Testis (tissue), 3 donors: ENCODE results near the gene ZNF804B. TPM values are rescaled to one million over a fixed set of nuclear protein-coding genes. Genes with fewer than 3 reads are reported as not detected.

ENCODE experiments used
- DNase-seq: peaks from one replicate; pipeline ENCODE4 v3.0.0-alpha.2; 2019
- H3K27ac ChIP-seq, 2 donors: fragments of 200-600 bp; sonication (generic); one replicate each; pipeline ENCODE4 v1.5.1; 2019
- H3K27me3 ChIP-seq: fragments of 200-600 bp; sonication (generic); one replicate; pipeline ENCODE4 v1.5.1; 2019
- H3K36me3 ChIP-seq: fragments of 200-600 bp; sonication (generic); one replicate; pipeline ENCODE4 v1.5.1; 2017; ENCODE audit warnings: low read depth; ENCODE audit errors: missing control alignments
- H3K4me1 ChIP-seq: fragments of 200-600 bp; sonication (generic); one replicate; pipeline ENCODE4 v1.5.1; 2019
- H3K4me3 ChIP-seq, 2 donors: fragments of 200-600 bp; sonication (generic); one replicate each; pipeline ENCODE4 v1.5.1; 2017 to 2019
- H3K9me3 ChIP-seq: fragments of 200-600 bp; sonication (generic); one replicate; pipeline ENCODE4 v1.5.1; 2017
- POLR2A ChIP-seq: fragments of 450-650 bp; IDR thresholded peaks from one replicate; pipeline ENCODE4 v1.6.1; 2017; ENCODE audit warnings: antibody characterized with exemption, mild to moderate bottlenecking, moderate library complexity
- WGBS, 2 donors: methylation state at CpG; one replicate each; pipeline ENCODE4 v1.1.5; 2018; 5-methylcytosine and 5-hydroxymethylcytosine counted together
- intact Hi-C: fragments of 100-400 bp; cut with DNase I; formaldehyde crosslinking; loops from one replicate; pipeline ENCODE4 v1.15.1; 2023; ENCODE audit warnings: low total_unique reads
- polyA plus RNA-seq: library from polyadenylated mRNA; stranded (reverse); fragments of 350-450 nt; fragmentation: Illumina TruSeq; extraction: RNeasy Lipid Tissue Mini Kit (QIAGEN cat#74804); gene quantifications from one replicate; pipeline ENCODE4 v1.2.3, GENCODE V29; 2014; ENCODE audit warnings: low read depth, low replicate concordance; ENCODE audit not compliant: insufficient read depth
- total RNA-seq, 2 donors: library from RNA; depleted of rRNA; stranded (reverse); fragments of >200 nt; gene quantifications; one replicate each; pipeline ENCODE4 v1.2.3, GENCODE V29; 2016
- TF ChIP-seq, protein P1 (sequence below), 3 experiments: fragments of 450-650 bp in 2 of 3; fragments of 200-600 bp in 1 of 3; sonication (generic) in 1 of 3; IDR thresholded peaks; one replicate each; pipeline ENCODE4 v1.5.1; 2016 to 2019; ENCODE audit warnings: antibody characterized with exemption in 3 of 3, mild to moderate bottlenecking in 2 of 3, moderate library complexity in 1 of 3

Gene ZNF804B
- total and polyA plus RNA-seq, 3 donors from 2014 or later, result 0.39 to 0.43 TPM; not detected in 1

- intact Hi-C loops, result no loop called here
- TF ChIP-seq POLR2A, result no peak
- TF ChIP-seq, protein P1, sequence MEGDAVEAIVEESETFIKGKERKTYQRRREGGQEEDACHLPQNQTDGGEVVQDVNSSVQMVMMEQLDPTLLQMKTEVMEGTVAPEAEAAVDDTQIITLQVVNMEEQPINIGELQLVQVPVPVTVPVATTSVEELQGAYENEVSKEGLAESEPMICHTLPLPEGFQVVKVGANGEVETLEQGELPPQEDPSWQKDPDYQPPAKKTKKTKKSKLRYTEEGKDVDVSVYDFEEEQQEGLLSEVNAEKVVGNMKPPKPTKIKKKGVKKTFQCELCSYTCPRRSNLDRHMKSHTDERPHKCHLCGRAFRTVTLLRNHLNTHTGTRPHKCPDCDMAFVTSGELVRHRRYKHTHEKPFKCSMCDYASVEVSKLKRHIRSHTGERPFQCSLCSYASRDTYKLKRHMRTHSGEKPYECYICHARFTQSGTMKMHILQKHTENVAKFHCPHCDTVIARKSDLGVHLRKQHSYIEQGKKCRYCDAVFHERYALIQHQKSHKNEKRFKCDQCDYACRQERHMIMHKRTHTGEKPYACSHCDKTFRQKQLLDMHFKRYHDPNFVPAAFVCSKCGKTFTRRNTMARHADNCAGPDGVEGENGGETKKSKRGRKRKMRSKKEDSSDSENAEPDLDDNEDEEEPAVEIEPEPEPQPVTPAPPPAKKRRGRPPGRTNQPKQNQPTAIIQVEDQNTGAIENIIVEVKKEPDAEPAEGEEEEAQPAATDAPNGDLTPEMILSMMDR (IDR thresholded peaks at IDR 0.05), result no peak
- no peaks in the 10 kb centered on the region for H3K27me3 ChIP-seq
- H3K36me3 ChIP-seq, result no peaks in the 10 kb centered on the region
- no peak for DNase-seq
- 41 to 43% methylated on average over 4 of the region's 4 CpGs for WGBS, 2 donors
- no peak overlapping the region for H3K4me3 ChIP-seq
- no peaks in the 10 kb centered on the region for H3K9me3 ChIP-seq
- no peaks in the 10 kb centered on the region for H3K4me1 ChIP-seq
- H3K27ac ChIP-seq, result no peak overlapping the region
Measured at GRCh38 chr7:89002981-89003956, 243.8 kb downstream of the ZNF804B start.

- H3K36me3 ChIP-seq, result no peaks in the 10 kb centered on the region
- WGBS, 2 donors, result 91% methylated on average over 5 of the region's 5 CpGs
- no peaks in the 10 kb centered on the region for H3K4me1 ChIP-seq
- intact Hi-C loops, result no loop called here
- H3K27me3 ChIP-seq, result no peaks in the 10 kb centered on the region
- no peak overlapping the region for H3K27ac ChIP-seq
- no peaks in the 10 kb centered on the region for H3K9me3 ChIP-seq
- TF ChIP-seq, protein P1 (IDR thresholded peaks at IDR 0.05), result no peak
- TF ChIP-seq POLR2A, result no peak
- H3K4me3 ChIP-seq, result no peak overlapping the region
- DNase-seq, result no peak
Measured at GRCh38 chr7:89012016-89012415, 252.5 kb downstream of the ZNF804B start.

GRCh38 chr7:89017695-89018094 is 258.2 kb downstream of the ZNF804B start:
- DNase-seq, result no peak
- intact Hi-C loops, result no loop called here
- H3K27me3 ChIP-seq, result no peaks in the 10 kb centered on the region
- no peaks in the 10 kb centered on the region for H3K36me3 ChIP-seq
- TF ChIP-seq, protein P1 (IDR thresholded peaks at IDR 0.05), result no peak
- TF ChIP-seq POLR2A, result no peak
- H3K9me3 ChIP-seq, result no peaks in the 10 kb centered on the region
- H3K4me3 ChIP-seq, result no peak overlapping the region
- no peak overlapping the region for H3K27ac ChIP-seq
- no peaks in the 10 kb centered on the region for H3K4me1 ChIP-seq
- 92 to 94% methylated on average over 3 of the region's 3 CpGs for WGBS, 2 donors

GRCh38 chr7:89021741-89022140 is 262.2 kb downstream of the ZNF804B start:
- Histone ChIP-seq H3K36me3 (no peaks in the 10 kb centered on the region), H3K4me1 (no peaks in the 10 kb centered on the region), H3K4me3 (no peak overlapping the region), H3K9me3 (no peaks in the 10 kb centered on the region), H3K27me3 (no peaks in the 10 kb centered on the region), H3K27ac (no peak overlapping the region)
- 67 to 87% methylated on average over 1 of the region's 1 CpG for WGBS, 2 donors
- no peak for DNase-seq
- intact Hi-C loops, result no loop called here
- no peak for TF ChIP-seq POLR2A

DNA sequence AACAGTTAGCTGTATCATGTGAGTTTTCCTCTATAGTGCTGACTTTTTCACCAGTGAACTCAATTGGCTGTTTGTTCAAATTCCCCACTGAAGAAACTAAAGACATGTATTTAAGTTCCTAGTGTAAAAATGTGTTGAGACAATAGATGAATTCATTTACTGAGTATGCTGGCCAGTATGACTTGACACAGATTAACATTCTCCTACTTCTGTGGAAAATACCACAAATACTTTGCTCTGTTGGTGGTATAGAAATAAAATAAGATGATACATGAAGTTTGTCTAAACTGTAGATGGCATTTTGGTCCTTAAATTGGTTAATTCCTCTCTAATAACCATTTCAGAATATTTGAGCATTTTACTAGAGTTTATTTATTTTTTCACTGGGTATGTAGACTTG is 263.7 kb downstream of the ZNF804B start:
- Histone ChIP-seq H3K36me3 (no peaks in the 10 kb centered on the region), H3K4me1 (no peaks in the 10 kb centered on the region)
- intact Hi-C loops, result no loop called here

More for the DNA sequence above, 263.7 kb downstream of the ZNF804B start:
- no peak for DNase-seq
- Histone ChIP-seq H3K4me3 (no peak overlapping the region), H3K27ac (no peak overlapping the region), H3K9me3 (no peaks in the 10 kb centered on the region), H3K27me3 (no peaks in the 10 kb centered on the region)
- TF ChIP-seq POLR2A, result no peak
- TF ChIP-seq, protein P1 (IDR thresholded peaks at IDR 0.05), result no peak
